ENCODE results near the gene NAA20. TPM values are rescaled to one million over a fixed set of nuclear protein-coding genes. Genes with fewer than 3 reads are reported as not detected.

NAA20 gene
- total and polyA plus RNA-seq, 2 of the 13 experiments (the other 11 are each of a cell fraction or from before 2014, with no cell fraction given): 81.9 to 82.8 TPM

DNA sequence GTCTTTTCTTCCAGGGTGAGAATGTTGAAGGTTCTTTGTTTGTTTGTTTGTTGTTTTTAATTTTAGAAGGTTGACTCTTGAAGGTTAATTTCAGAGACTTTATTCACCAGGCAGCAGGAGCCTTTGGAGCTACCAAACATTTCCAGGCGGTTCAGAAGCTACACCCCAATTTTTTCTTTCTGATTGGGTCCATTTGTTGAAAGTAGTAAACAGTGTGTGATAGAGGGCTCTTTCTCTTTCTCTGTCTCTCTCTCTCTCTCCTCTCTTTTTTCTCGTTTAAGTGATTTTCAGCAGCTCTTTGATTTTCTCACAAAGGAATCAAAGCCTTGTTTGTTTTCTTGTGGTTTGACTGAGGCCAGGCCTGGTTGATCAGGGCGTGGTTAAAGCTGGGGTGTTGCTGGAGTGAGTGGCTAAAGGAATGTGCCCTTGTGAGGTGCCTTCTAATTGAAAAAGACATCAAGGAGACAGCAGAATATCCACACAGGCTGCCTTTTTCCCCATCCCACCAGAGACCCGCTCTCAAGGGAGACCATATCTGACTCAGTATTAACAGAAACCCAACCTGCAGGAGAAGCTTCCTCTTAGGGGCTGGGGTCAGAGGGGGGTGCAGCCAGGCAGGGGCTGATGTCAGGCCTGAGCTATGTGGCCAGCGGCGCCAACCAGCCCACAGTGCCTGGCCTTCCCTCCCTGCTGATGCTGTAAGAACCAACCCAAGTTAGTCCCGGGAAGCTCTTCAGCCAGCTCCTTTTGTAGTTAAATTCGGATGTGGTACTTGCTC lies 40.4 kb upstream of the NAA20 start (continued):
- TF ChIP-seq, protein P1, sequence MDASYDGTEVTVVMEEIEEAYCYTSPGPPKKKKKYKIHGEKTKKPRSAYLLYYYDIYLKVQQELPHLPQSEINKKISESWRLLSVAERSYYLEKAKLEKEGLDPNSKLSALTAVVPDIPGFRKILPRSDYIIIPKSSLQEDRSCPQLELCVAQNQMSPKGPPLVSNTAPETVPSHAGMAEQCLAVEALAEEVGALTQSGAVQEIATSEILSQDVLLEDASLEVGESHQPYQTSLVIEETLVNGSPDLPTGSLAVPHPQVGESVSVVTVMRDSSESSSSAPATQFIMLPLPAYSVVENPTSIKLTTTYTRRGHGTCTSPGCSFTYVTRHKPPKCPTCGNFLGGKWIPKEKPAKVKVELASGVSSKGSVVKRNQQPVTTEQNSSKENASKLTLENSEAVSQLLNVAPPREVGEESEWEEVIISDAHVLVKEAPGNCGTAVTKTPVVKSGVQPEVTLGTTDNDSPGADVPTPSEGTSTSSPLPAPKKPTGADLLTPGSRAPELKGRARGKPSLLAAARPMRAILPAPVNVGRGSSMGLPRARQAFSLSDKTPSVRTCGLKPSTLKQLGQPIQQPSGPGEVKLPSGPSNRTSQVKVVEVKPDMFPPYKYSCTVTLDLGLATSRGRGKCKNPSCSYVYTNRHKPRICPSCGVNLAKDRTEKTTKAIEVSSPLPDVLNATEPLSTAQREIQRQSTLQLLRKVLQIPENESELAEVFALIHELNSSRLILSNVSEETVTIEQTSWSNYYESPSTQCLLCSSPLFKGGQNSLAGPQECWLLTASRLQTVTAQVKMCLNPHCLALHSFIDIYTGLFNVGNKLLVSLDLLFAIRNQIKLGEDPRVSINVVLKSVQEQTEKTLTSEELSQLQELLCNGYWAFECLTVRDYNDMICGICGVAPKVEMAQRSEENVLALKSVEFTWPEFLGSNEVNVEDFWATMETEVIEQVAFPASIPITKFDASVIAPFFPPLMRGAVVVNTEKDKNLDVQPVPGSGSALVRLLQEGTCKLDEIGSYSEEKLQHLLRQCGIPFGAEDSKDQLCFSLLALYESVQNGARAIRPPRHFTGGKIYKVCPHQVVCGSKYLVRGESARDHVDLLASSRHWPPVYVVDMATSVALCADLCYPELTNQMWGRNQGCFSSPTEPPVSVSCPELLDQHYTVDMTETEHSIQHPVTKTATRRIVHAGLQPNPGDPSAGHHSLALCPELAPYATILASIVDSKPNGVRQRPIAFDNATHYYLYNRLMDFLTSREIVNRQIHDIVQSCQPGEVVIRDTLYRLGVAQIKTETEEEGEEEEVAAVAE (CRISPR knock-in tag; IDR thresholded peaks at IDR 0.05; ENCODE audit: borderline replicate concordance): 0 out of 2 replicates have a peak, but pooled peaks have one; percentile 24
- TF ChIP-seq ZNF605 (CRISPR knock-in tag; IDR thresholded peaks at IDR 0.05) (no peak), SP5 (CRISPR knock-in tag; IDR thresholded peaks at IDR 0.05; ENCODE audit: borderline replicate concordance, low read depth) (peak; percentile 67; the same call in 1 of the 2 replicates), MAF1 (CRISPR knock-in tag; IDR thresholded peaks at IDR 0.05; ENCODE audit: borderline replicate concordance) (no peak), TBX2 (CRISPR knock-in tag; IDR thresholded peaks at IDR 0.05; ENCODE audit: borderline replicate concordance) (0 out of 2 replicates have a peak, but pooled peaks have one; percentile 15), ZNF556 (CRISPR knock-in tag; IDR thresholded peaks at IDR 0.05; ENCODE audit: borderline replicate concordance) (peak; percentile 100), ZFP41 (CRISPR knock-in tag; IDR thresholded peaks at IDR 0.05; ENCODE audit: borderline replicate concordance) (no peak), TCF7L2 (IDR thresholded peaks at IDR 0.05; ENCODE audit: low read depth, low read length) (no peak), FOXK2 (IDR thresholded peaks at IDR 0.05) (no peak), HMG20A (CRISPR knock-in tag; IDR thresholded peaks at IDR 0.05; ENCODE audit: borderline replicate concordance) (peak; percentile 74; the same call in 1 of the 2 replicates)
- TF ChIP-seq, protein P2, sequence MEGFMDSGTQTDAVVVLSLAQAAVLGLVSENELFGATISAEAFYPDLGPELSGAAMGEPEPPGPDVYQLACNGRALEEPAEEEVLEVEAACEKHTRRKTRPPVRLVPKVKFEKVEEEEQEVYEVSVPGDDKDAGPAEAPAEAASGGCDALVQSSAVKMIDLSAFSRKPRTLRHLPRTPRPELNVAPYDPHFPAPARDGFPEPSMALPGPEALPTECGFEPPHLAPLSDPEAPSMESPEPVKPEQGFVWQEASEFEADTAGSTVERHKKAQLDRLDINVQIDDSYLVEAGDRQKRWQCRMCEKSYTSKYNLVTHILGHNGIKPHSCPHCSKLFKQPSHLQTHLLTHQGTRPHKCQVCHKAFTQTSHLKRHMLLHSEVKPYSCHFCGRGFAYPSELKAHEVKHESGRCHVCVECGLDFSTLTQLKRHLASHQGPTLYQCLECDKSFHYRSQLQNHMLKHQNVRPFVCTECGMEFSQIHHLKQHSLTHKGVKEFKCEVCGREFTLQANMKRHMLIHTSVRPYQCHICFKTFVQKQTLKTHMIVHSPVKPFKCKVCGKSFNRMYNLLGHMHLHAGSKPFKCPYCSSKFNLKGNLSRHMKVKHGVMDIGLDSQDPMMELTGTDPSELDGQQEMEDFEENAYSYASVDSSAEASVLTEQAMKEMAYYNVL (CRISPR knock-in tag; IDR thresholded peaks at IDR 0.05; ENCODE audit: borderline replicate concordance): peak; percentile 52; the same call in 1 of the 2 replicates
- TF ChIP-seq, protein P3, sequence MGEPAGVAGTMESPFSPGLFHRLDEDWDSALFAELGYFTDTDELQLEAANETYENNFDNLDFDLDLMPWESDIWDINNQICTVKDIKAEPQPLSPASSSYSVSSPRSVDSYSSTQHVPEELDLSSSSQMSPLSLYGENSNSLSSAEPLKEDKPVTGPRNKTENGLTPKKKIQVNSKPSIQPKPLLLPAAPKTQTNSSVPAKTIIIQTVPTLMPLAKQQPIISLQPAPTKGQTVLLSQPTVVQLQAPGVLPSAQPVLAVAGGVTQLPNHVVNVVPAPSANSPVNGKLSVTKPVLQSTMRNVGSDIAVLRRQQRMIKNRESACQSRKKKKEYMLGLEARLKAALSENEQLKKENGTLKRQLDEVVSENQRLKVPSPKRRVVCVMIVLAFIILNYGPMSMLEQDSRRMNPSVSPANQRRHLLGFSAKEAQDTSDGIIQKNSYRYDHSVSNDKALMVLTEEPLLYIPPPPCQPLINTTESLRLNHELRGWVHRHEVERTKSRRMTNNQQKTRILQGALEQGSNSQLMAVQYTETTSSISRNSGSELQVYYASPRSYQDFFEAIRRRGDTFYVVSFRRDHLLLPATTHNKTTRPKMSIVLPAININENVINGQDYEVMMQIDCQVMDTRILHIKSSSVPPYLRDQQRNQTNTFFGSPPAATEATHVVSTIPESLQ (CRISPR knock-in tag; conservative IDR thresholded peaks at IDR 0.05): no peak
- TF ChIP-seq, protein P4, sequence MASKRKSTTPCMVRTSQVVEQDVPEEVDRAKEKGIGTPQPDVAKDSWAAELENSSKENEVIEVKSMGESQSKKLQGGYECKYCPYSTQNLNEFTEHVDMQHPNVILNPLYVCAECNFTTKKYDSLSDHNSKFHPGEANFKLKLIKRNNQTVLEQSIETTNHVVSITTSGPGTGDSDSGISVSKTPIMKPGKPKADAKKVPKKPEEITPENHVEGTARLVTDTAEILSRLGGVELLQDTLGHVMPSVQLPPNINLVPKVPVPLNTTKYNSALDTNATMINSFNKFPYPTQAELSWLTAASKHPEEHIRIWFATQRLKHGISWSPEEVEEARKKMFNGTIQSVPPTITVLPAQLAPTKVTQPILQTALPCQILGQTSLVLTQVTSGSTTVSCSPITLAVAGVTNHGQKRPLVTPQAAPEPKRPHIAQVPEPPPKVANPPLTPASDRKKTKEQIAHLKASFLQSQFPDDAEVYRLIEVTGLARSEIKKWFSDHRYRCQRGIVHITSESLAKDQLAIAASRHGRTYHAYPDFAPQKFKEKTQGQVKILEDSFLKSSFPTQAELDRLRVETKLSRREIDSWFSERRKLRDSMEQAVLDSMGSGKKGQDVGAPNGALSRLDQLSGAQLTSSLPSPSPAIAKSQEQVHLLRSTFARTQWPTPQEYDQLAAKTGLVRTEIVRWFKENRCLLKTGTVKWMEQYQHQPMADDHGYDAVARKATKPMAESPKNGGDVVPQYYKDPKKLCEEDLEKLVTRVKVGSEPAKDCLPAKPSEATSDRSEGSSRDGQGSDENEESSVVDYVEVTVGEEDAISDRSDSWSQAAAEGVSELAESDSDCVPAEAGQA (IDR thresholded peaks at IDR 0.05; ENCODE audit: low read depth): no peak
- TF ChIP-seq, protein P4 (CRISPR knock-in tag; IDR thresholded peaks at IDR 0.05; ENCODE audit: borderline replicate concordance): no peak
